ENCODE measurements around the gene ACACB. TPM values are rescaled to one million over a fixed set of nuclear protein-coding genes. Genes with fewer than 3 reads are reported as not detected.

ACACB gene
- total RNA-seq, 4 donors from 2014 or later: 69.5 to 132 (median 93.6) TPM

DNA sequence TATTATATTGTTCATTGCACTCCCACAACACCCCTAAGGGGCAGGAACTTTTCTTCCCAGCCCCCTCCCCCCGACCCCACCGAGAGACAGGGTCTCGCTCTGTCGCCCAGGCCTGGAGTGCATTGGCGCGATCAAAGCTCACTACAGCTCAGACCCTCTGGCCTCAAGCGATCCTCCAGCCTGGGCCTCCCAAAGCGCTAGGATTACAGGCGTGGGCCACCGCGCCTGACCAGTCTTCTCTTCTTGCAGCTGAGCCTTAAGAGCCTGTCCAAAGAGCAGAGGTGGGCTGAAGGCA is 19.3 kb upstream of the ACACB start:
- TF ChIP-seq EP300 (IDR thresholded peaks at IDR 0.05; ENCODE audit: low read depth) (no peak), POLR2A (IDR thresholded peaks at IDR 0.05) (no peak), POLR2AphosphoS5 (IDR thresholded peaks at IDR 0.05) (no peak)
- TF ChIP-seq, protein P1, sequence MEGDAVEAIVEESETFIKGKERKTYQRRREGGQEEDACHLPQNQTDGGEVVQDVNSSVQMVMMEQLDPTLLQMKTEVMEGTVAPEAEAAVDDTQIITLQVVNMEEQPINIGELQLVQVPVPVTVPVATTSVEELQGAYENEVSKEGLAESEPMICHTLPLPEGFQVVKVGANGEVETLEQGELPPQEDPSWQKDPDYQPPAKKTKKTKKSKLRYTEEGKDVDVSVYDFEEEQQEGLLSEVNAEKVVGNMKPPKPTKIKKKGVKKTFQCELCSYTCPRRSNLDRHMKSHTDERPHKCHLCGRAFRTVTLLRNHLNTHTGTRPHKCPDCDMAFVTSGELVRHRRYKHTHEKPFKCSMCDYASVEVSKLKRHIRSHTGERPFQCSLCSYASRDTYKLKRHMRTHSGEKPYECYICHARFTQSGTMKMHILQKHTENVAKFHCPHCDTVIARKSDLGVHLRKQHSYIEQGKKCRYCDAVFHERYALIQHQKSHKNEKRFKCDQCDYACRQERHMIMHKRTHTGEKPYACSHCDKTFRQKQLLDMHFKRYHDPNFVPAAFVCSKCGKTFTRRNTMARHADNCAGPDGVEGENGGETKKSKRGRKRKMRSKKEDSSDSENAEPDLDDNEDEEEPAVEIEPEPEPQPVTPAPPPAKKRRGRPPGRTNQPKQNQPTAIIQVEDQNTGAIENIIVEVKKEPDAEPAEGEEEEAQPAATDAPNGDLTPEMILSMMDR (IDR thresholded peaks at IDR 0.05): no peak
- peak overlapping the region in 3 of 4 donors; percentile 55 to 98 (median 73) for H3K4me3 ChIP-seq
- DNase-seq: no peak
- no peak overlapping the region for H3K27ac ChIP-seq
- in situ Hi-C loops (cut with MboI; ENCODE audit: low pct_ligation_motif_present in 1 of 4, low pct_unique_long_range_greater_than_20kb in 1 of 4, low sequenced_read_pairs in 3 of 4) (loop anchor here in 2 of 4 donors (10.0 to 25.0 kb wide), 3 partner anchors 142 to 535 kb away; partner anchors contain the start of genes ISCU (in 2 of the 2) and SART3 (in 2 of the 2)), intact Hi-C loops (cut with DNase I; ENCODE audit: low total_unique reads) (no loop called here)
- H3K27me3 ChIP-seq: no peaks in the 10 kb centered on the region
- H3K36me3 ChIP-seq: no peaks in the 10 kb centered on the region
- no peaks in the 10 kb centered on the region for H3K9me3 ChIP-seq
- WGBS, 2 donors (ENCODE audit: low coverage in 1 of 2): 46% methylated on average over 9 of the region's 11 CpGs; no CpG with 5 or more reads in 1 of the 2 donors
- peaks cover 23 to 45% (median 31%) of the 10 kb centered on the region in 4 donors for H3K4me1 ChIP-seq

DNA sequence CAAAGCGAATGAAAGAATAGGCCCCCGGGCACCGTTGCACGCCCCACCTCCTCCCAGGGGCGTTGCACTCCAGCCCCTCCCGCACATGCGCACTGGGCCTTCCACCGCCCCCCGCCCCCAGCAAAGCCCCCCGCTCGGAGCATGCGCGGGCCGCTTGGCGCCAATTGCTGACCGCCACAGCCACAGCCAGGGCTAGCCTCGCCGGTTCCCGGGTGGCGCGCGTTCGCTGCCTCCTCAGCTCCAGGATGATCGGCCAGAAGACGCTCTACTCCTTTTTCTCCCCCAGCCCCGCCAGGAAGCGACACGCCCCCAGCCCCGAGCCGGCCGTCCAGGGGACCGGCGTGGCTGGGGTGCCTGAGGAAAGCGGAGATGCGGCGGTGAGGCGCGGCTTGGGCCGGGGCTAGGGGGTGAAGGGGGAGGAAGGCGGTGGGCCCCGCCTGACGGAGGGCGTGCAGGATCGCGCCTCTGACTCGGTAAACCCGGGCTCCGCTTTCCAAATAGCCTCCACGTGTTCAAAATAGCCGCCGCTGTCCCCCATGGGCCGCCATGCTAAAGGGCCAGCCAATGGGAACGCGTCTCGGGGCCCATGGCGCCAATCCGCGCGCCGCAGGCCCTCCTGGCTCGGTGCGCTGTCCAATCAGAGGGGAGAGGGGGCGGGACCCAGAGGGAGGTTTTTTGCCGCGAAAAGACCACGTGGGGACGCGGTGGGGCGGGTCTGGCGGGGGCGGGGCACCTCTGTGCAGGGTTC is 18.8 kb upstream of the ACACB start, which contains the start of gene UNG:
TSS of gene UNG (plus strand) at position 163 of the 748 bp plus-strand sequence. CDS start at position 246, 83 bp downstream.
- Histone ChIP-seq H3K27me3 (no peaks in the 10 kb centered on the region), H3K36me3 (no peaks in the 10 kb centered on the region), H3K9me3 (no peaks in the 10 kb centered on the region), H3K4me1 (peaks cover 19 to 40% (median 26%) of the 10 kb centered on the region in 4 donors), H3K27ac (peak within 1 kb of the TSS; percentile 92 to 96 (median 94)), H3K4me3 (peak within 1 kb of the TSS; percentile 55 to 98 (median 68))
- in situ Hi-C loops (cut with MboI; ENCODE audit: low pct_ligation_motif_present in 1 of 4, low pct_unique_long_range_greater_than_20kb in 1 of 4, low sequenced_read_pairs in 3 of 4): loop anchor here in 2 of 4 donors (10.0 to 25.0 kb wide), 3 partner anchors 143 to 535 kb away; partner anchors contain the start of genes ISCU (in 2 of the 2) and SART3 (in 2 of the 2)
- 1% methylated on average over 53 of the region's 71 CpGs; no CpG with 5 or more reads in 1 of the 2 donors for WGBS, 2 donors (ENCODE audit: low coverage in 1 of 2)
- DNase-seq: peak; percentile 98
- no peak for TF ChIP-seq POLR2A (IDR thresholded peaks at IDR 0.05)
- TF ChIP-seq, protein P1 (IDR thresholded peaks at IDR 0.05): no peak
- TF ChIP-seq POLR2AphosphoS5 (IDR thresholded peaks at IDR 0.05): no peak
- TF ChIP-seq EP300 (IDR thresholded peaks at IDR 0.05; ENCODE audit: low read depth): no peak
- intact Hi-C loops (cut with DNase I; ENCODE audit: low total_unique reads): no loop called here

DNA sequence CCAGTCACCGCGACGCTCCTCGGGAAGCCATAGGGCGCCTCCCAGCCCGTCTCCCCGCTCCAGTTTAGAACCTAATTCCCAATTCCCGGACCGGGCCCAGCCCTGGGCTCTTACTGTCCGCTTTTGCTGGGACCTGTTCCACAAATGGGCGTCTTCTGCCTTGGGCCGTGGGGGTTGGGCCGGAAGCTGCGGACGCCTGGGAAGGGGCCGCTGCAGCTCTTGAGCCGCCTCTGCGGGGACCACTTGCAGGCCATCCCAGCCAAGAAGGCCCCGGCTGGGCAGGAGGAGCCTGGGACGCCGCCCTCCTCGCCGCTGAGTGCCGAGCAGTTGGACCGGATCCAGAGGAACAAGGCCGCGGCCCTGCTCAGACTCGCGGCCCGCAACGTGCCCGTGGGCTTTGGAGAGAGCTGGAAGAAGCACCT is 18.2 kb upstream of the ACACB start:
- peak; percentile 73 for DNase-seq
- TF ChIP-seq, protein P1 (IDR thresholded peaks at IDR 0.05): no peak
- TF ChIP-seq POLR2A (IDR thresholded peaks at IDR 0.05) (peak; percentile 72), POLR2AphosphoS5 (IDR thresholded peaks at IDR 0.05) (peak; percentile 45 to 75 (median 67))
- 0% methylated on average over 26 of the region's 32 CpGs; no CpG with 5 or more reads in 1 of the 2 donors for WGBS, 2 donors (ENCODE audit: low coverage in 1 of 2)
- intact Hi-C loops (cut with DNase I; ENCODE audit: low total_unique reads): no loop called here
- Histone ChIP-seq H3K9me3 (no peaks in the 10 kb centered on the region), H3K36me3 (peaks cover 0 to 5% (median 2%) of the 10 kb centered on the region in 4 donors), H3K27ac (peak overlapping the region; percentile 92 to 96 (median 94)), H3K27me3 (no peaks in the 10 kb centered on the region), H3K4me1 (peaks cover 14 to 34% (median 21%) of the 10 kb centered on the region in 4 donors), H3K4me3 (peak overlapping the region; percentile 55 to 98 (median 68))
- in situ Hi-C loops (cut with MboI; ENCODE audit: low pct_ligation_motif_present in 1 of 4, low pct_unique_long_range_greater_than_20kb in 1 of 4, low sequenced_read_pairs in 3 of 4): loop anchor here in 2 of 4 donors (10.0 to 25.0 kb wide), 3 partner anchors 143 to 536 kb away; partner anchors contain the start of genes ISCU (in 2 of the 2) and SART3 (in 2 of the 2)

DNA sequence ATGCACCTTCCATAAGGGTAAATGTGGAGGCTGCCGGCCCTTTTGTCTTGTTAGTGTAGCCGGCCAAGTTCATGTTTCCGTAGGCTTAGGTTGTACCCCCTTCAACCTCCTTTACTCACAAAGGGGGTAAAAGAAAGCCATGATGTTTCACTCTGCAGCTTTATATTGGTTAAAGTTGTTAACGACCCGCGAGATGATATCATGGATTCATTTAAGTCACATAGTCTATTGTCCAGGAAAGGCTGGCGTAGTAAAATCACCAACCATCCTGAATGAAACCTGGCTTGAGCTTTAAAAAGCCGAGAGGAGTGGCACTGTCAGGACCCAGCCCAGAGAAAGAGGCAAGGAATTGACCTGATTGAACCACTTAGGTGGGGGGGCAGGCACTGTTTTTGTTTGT is 17.7 kb upstream of the ACACB start:
- H3K4me1 ChIP-seq: peaks cover 14 to 31% (median 20%) of the 10 kb centered on the region in 4 donors
- H3K27ac ChIP-seq: peak overlapping the region; percentile 92 to 96 (median 94)
- TF ChIP-seq EP300 (IDR thresholded peaks at IDR 0.05; ENCODE audit: low read depth) (no peak), POLR2AphosphoS5 (IDR thresholded peaks at IDR 0.05) (no peak), POLR2A (IDR thresholded peaks at IDR 0.05) (no peak)
- TF ChIP-seq, protein P1 (IDR thresholded peaks at IDR 0.05): no peak
- intact Hi-C loops (cut with DNase I; ENCODE audit: low total_unique reads) (loop anchor here (1.0 kb wide), 1 partner anchor 33 kb away; no protein-coding TSS in a partner anchor), in situ Hi-C loops (cut with MboI; ENCODE audit: low pct_ligation_motif_present in 1 of 4, low pct_unique_long_range_greater_than_20kb in 1 of 4, low sequenced_read_pairs in 3 of 4) (loop anchor here in 2 of 4 donors (10.0 to 25.0 kb wide), 3 partner anchors 144 to 536 kb away; partner anchors contain the start of genes ISCU (in 2 of the 2) and SART3 (in 2 of the 2))
- no peaks in the 10 kb centered on the region for H3K9me3 ChIP-seq
- no peak for DNase-seq
- no peaks in the 10 kb centered on the region for H3K27me3 ChIP-seq
- peak overlapping the region; percentile 55 to 98 (median 68) for H3K4me3 ChIP-seq
- peaks cover 0 to 10% (median 4%) of the 10 kb centered on the region in 4 donors for H3K36me3 ChIP-seq
- WGBS, 2 donors (ENCODE audit: low coverage in 1 of 2): 0 to 3% methylated on average over 5 to 8 of the region's 8 CpGs
